Stimulated activated CD8-positive, alpha-beta memory T cell treated with anti-CD3 and anti-CD28 coated beads, Interleukin-12 subunit alpha, Interleukin-12 subunit beta, amount 100 ng/mL, for 24 hours (primary cell): ENCODE measurements around the gene SPAG7.

Experiments used
- DNase-seq: peaks from one replicate; pipeline ENCODE4 v3.0.0-alpha.2; 2020; ENCODE audit errors: extremely low read depth

SPAG7 gene

DNA sequence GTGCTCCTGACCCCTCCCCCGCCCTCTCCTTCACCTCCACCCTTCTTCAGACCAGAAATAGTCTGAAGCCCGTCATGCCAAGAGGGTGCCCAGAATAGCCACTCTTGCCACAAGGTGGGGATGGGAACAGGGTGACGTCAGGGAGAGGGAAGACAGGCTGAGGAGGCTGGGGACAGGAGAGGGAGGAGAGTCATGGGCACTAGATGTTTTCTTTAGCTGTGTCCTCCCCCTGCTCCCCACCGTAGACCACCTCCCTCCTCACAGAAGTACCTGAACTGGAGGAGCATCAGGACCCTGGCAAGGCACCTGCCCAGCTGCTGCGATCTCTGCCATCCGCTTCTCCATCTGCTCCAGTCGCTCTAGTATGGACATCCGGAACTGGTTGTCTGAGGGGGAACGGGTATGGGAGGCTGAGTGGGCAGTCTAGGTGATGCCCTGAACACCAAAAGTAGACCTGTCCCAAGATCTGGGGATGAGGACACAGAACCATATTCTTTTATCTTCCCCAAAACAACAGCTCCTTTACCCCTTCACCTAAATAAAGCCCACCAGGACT is 6.6 kb upstream of the SPAG7 start:
- DNase-seq, result no peak

DNA sequence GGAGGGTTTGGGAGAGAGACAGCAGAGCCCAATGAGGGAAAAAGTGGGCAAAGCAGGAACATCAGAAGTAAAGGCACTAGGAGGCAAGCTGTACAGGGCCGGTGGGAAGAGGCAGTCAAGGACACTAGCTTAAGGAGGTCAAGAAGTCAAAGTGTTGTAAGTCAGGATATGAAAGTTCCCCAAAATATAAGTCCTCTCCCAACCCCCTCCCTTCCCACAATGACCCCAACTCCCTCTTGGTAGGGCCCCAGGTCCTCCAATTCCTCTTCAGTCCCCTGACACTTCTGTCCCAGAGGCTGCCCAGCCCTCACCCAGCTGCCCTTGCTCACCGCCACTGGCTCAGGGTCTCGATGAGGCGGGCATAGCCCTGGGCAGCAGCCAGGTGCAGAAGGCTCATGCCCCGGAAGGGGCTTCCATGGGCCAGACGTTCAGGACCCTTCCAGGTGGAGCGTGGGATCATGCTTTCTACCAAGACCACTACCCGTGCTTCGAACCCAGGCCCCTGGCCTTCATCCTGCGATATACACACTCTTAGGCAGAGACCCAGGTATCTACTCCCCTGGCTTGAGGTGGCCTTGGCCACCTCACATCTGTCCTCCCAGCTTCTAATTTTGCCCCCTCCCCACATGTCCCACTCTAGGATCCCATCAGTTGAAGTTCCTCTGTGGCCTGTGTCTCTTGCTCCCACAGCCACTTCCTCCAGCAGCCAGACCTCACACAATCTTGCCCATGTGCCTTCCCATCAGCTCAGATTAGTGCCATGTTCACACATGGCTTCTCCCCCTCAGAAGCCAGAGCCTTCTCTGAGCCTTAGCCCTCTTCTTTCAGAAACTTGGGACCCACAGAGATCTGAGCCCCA is 5.9 kb upstream of the SPAG7 start:
- no peak for DNase-seq

DNA sequence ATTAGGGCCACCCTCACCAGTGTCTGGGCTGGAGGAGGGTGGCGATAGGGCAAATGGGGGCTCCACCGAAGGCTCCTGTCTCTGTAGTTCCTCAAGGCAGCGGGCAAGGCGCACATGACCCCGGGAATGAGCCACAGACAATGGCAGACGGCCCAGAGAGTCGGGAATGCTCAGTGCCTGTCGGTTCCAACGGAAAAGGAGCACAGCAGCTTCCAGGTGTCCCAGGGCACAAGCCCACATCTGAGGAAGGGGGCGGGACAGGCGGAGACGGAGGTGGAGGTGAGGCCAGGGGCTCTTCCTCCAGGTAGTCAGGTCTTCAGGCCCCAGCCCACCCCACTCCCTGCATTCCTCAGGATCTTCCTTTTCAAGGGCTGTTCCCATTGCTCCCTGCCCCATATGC is 5.1 kb upstream of the SPAG7 start:
- no peak for DNase-seq

DNA sequence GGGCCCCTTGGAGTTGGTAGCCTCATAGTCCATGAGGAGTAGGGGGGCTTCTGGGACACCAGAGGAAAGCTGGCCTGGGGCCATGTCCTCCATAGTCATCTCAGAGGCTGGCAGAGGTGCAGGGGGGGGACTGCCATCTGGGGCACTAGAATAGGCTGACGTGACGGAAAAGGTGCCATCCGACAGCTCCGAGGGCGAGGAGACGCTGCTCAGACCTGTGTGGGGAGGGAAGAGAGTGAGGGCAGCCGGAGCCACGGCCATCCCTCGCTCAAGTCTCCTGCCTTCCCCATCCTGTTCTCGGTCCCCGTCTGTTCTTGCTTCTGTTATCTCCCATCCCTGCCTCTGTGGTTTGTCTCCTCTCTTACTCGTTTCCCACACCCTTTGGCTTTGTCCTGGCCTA is 4.7 kb upstream of the SPAG7 start:
- DNase-seq, result no peak

- DNase-seq, result no peak
Measured at GRCh38 chr17:4971826-4972225, 4.2 kb upstream of the SPAG7 start.

- no peak for DNase-seq
Measured at GRCh38 chr17:4970273-4970672, 2.7 kb upstream of the SPAG7 start.

DNA sequence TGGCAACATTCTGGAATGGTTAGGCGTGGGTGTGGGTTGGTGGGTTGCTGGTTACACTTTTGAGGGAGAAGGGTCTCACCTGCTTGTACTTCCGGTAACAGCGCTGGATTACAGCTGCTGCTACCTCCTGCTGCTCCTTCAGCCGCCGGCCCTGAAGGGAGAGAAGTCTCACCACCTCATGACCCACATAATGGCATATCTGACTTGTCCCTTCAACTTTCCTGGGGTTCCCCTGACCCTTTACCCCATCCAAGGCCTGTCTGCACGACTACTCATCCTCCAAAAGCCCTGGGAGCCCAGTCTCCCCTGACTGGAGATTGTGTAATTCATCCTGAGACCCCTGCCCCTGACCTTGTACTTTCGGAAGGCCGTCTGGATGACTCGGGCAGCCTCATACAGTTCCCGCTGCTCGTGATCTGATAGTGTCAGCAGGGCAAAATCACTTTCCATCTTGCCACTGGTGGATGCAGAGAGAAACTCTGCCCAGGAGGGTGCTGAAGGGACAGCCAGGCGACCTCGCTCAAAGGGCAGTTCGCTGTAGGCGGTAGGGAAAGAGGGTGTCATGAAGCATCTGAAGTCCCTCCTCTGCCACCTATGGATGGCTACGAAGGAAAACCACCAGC is 2.0 kb upstream of the SPAG7 start:
- DNase-seq, result no peak

- no peak for DNase-seq
Measured at GRCh38 chr17:4969047-4969550, 1.5 kb upstream of the SPAG7 start.

DNA sequence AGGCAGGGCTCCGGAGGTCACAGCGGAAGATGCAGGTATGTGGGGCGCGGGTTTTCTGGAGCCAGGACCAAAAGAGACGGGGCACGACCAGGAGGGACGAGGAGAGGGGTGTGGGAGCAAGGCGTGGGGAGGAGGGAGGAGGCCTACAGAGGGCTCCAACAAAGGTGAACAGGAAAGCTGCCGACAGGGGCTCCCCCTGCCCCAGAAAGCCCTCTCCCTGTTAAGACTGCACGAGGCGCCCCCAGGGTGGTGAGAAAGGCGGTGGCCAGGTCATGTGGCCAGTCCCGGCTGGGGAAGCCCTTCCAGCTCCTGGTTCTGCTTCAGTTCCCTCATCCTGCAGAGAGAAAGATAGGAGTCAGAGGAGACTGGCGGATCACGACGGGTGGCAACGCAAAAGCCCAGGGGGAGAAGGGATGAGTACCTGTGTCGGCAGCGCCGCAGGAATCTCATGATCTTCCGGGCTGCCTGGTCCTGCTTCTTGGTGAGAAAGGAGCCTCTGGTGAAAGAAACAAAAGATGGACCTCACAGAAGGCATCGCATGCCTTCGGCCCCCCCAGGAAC is 949 bp upstream of the SPAG7 start:
- no peak for DNase-seq

GRCh38 chr17:4966844-4967538 is 626 bp downstream of the SPAG7 start:
- DNase-seq, result peak; percentile 90

GRCh38 chr17:4965311-4965986 is 2.2 kb downstream of the SPAG7 start:
- DNase-seq, result no peak

- DNase-seq, result no peak
Measured at GRCh38 chr17:4960279-4960922, 7.2 kb downstream of the SPAG7 start.

- DNase-seq, result no peak
Measured at GRCh38 chr17:4959261-4959965, 8.2 kb downstream of the SPAG7 start.

GRCh38 chr17:4958102-4958501 is 9.5 kb downstream of the SPAG7 start:
- no peak for DNase-seq

GRCh38 chr17:4956493-4957061 is 11.0 kb downstream of the SPAG7 start:
- no peak for DNase-seq

GRCh38 chr17:4955091-4955490 is 12.5 kb downstream of the SPAG7 start:
- no peak for DNase-seq

DNA sequence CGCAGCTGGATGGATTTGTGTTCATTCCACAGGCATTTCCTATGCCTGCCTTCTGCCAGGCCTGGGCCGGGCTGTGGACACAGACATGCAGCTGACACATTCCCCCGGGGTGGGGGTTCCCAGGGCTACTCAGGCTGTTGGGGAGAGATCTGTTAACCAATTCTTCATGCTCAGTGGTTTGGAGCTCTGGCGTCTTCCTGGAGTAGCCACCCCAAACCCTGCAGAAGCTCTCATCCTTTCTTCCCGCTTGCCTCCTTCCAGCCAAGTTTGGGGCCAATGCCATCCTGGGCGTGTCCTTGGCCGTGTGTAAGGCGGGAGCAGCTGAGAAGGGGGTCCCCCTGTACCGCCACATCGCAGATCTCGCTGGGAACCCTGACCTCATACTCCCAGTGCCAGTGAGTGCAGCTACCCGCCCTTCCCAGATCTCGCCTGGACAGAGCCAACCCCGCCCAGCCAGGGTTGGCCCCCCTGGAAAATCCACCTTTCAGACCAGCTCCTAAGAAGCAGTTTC is 14.1 kb downstream of the SPAG7 start:
- no peak for DNase-seq

- no peak for DNase-seq
Measured at GRCh38 chr17:4951486-4951885, 16.1 kb downstream of the SPAG7 start.

GRCh38 chr17:4950746-4951204 is 16.8 kb downstream of the SPAG7 start, which contains the start of gene ENO3:
TSS of gene ENO3 (plus strand) at chr17:4951119. CDS start at chr17:4951830, 711 bp downstream.
- DNase-seq, result no peak
